DND-41 (cell line): ENCODE measurements around the gene PPP1R11.

ENCODE experiments used
- ATAC-seq: fragments of 200-7000 bp; cut with Tn5 transposase; 3 replicates; pipeline ENCODE4 v1.9.1; 2021; ENCODE audit warnings: low read depth; ENCODE audit not compliant: insufficient read depth
- DNase-seq: peaks from one replicate; pipeline ENCODE4 v3.0.0-alpha.2; 2020
- H2AFZ ChIP-seq: 2 replicates; pipeline ENCODE4 v1.6.0; 2012; ENCODE audit warnings: low read depth, low read length
- H3K27ac ChIP-seq: 2 replicates; pipeline ENCODE4 v1.5.1; 2012; ENCODE audit warnings: low read length, inconsistent platforms
- H3K27me3 ChIP-seq: fragments of 200-600 bp; sonication (generic); 2 replicates; pipeline ENCODE4 v1.6.0; 2012; ENCODE audit warnings: low read length, mild to moderate bottlenecking, inconsistent platforms; ENCODE audit not compliant: insufficient read depth, poor library complexity
- H3K36me3 ChIP-seq: 2 replicates; pipeline ENCODE4 v1.5.1; 2012; ENCODE audit warnings: low read length, inconsistent platforms; ENCODE audit not compliant: insufficient read depth
- H3K4me1 ChIP-seq: 2 replicates; pipeline ENCODE4 v1.5.1; 2012; ENCODE audit warnings: mild to moderate bottlenecking, low read length; ENCODE audit not compliant: insufficient read depth
- H3K4me2 ChIP-seq: 2 replicates; pipeline ENCODE4 v1.6.0; 2012; ENCODE audit warnings: mild to moderate bottlenecking, moderate library complexity, low read length, inconsistent platforms; ENCODE audit not compliant: insufficient read depth
- H3K4me3 ChIP-seq, 2 experiments: fragments of 200-600 bp in 1 of 2; shearing (Covaris generic) in 1 of 2; 2 replicates each; pipeline ENCODE4 v1.5.1; 2012 to 2016; ENCODE audit warnings: inconsistent platforms in 2 of 2, low read length in 2 of 2, mild to moderate bottlenecking in 2 of 2, low read depth in 1 of 2, moderate library complexity in 1 of 2
- H3K79me2 ChIP-seq: 2 replicates; pipeline ENCODE4 v1.6.0; 2012; ENCODE audit warnings: low read length, inconsistent platforms; ENCODE audit not compliant: insufficient read depth
- H3K9ac ChIP-seq: 2 replicates; pipeline ENCODE4 v1.6.0; 2012; ENCODE audit warnings: low read depth, mild to moderate bottlenecking, inconsistent platforms, low read length, moderate library complexity
- H3K9me3 ChIP-seq: 2 replicates; pipeline ENCODE4 v1.5.1; 2012; ENCODE audit warnings: low read length, moderate library complexity, mild to moderate bottlenecking, inconsistent platforms; ENCODE audit not compliant: insufficient read depth, severe bottlenecking
- H4K20me1 ChIP-seq: 2 replicates; pipeline ENCODE4 v1.6.0; 2012; ENCODE audit warnings: low read length; ENCODE audit not compliant: insufficient read depth
- CTCF ChIP-seq: IDR thresholded peaks from 2 replicates; pipeline ENCODE4 v1.5.1; 2012; ENCODE audit warnings: borderline replicate concordance, low read length, moderate library complexity, mild to moderate bottlenecking; ENCODE audit not compliant: poor library complexity, severe bottlenecking; ENCODE audit errors: extremely low read depth
- EZH2 ChIP-seq: IDR thresholded peaks from 3 replicates; pipeline ENCODE4 v1.6.1; 2012; ENCODE audit warnings: borderline replicate concordance, low read depth, mild to moderate bottlenecking, moderate library complexity, low read length, inconsistent platforms; ENCODE audit not compliant: severe bottlenecking

The PPP1R11 gene

GRCh38 chr6:30047220-30047619 is 19.8 kb upstream of the PPP1R11 start:
- Histone ChIP-seq H3K79me2 (no peaks in the 10 kb centered on the region), H3K27ac (no peak overlapping the region), H3K4me2 (no peak overlapping the region), H3K36me3 (no peaks in the 10 kb centered on the region), H4K20me1 (no peaks in the 10 kb centered on the region), H3K9me3 (no peaks in the 10 kb centered on the region), H3K4me3 (no peak overlapping the region), H2AFZ (no peak overlapping the region), H3K9ac (no peak overlapping the region), H3K27me3 (no peaks in the 10 kb centered on the region), H3K4me1 (no peaks in the 10 kb centered on the region)
- TF ChIP-seq EZH2 (no peak), CTCF (no peak)
- ATAC-seq (no peak), DNase-seq (no peak)

GRCh38 chr6:30053682-30054081 is 13.3 kb upstream of the PPP1R11 start:
- ATAC-seq = no peak
- no peak overlapping the region for H3K9ac ChIP-seq
- no peak overlapping the region for H3K27ac ChIP-seq
- no peaks in the 10 kb centered on the region for H3K27me3 ChIP-seq
- H4K20me1 ChIP-seq = no peaks in the 10 kb centered on the region
- no peak overlapping the region for H3K4me2 ChIP-seq
- H3K79me2 ChIP-seq = no peaks in the 10 kb centered on the region
- no peaks in the 10 kb centered on the region for H3K9me3 ChIP-seq
- no peak overlapping the region for H3K4me3 ChIP-seq
- H2AFZ ChIP-seq = no peak overlapping the region
- 0 out of 2 replicates have a peak, but pooled peaks cover 5% of the 10 kb centered on the region for H3K36me3 ChIP-seq
- no peak for DNase-seq
- H3K4me1 ChIP-seq = no peaks in the 10 kb centered on the region
- no peak for TF ChIP-seq CTCF
- TF ChIP-seq EZH2 = no peak

- no peak overlapping the region for H3K4me3 ChIP-seq
- H3K9ac ChIP-seq = no peak overlapping the region
- DNase-seq (no peak), ATAC-seq (no peak)
- H3K79me2 ChIP-seq = peaks cover 9% of the 10 kb centered on the region
- no peak overlapping the region for H3K27ac ChIP-seq
- no peaks in the 10 kb centered on the region for H3K9me3 ChIP-seq
- no peak overlapping the region for H2AFZ ChIP-seq
- H3K36me3 ChIP-seq = 0 out of 2 replicates have a peak, but pooled peaks cover 5% of the 10 kb centered on the region
- TF ChIP-seq EZH2 (no peak), CTCF (no peak)
- H3K27me3 ChIP-seq = no peaks in the 10 kb centered on the region
- H3K4me2 ChIP-seq = no peak overlapping the region
- H4K20me1 ChIP-seq = no peaks in the 10 kb centered on the region
- peaks cover 14% of the 10 kb centered on the region for H3K4me1 ChIP-seq
Observed at GRCh38 chr6:30055513-30055912, 11.5 kb upstream of the PPP1R11 start.

GRCh38 chr6:30060606-30061091 is 6.3 kb upstream of the PPP1R11 start:
- Histone ChIP-seq H3K9me3 (no peaks in the 10 kb centered on the region), H3K4me3 (peak overlapping the region; percentile 71 to 83), H3K9ac (peak overlapping the region; percentile 73), H4K20me1 (no peaks in the 10 kb centered on the region), H3K27ac (peak overlapping the region; percentile 86), H2AFZ (peak overlapping the region; percentile 79), H3K4me2 (peak overlapping the region; percentile 87), H3K79me2 (peaks cover 42% of the 10 kb centered on the region), H3K4me1 (peaks cover 48% of the 10 kb centered on the region), H3K27me3 (no peaks in the 10 kb centered on the region), H3K36me3 (peaks cover 21% of the 10 kb centered on the region)
- ATAC-seq (no peak), DNase-seq (peak; percentile 32)
- TF ChIP-seq CTCF (no peak), EZH2 (no peak)
